Stimulated activated CD4-positive, alpha-beta T cell treated with anti-CD3 and anti-CD28 coated beads, Interleukin-2, amount 100 ng/mL, for 4 hours (primary cell): Measurements from ENCODE around the gene AMOTL1.
"Not testable (repeated sequence)": the region's sequence is repeated elsewhere in the genome, so short reads cannot be mapped to it uniquely, and the experiment has no call there.

Experiments
- DNase-seq: peaks from one replicate; pipeline ENCODE4 v3.0.0-alpha.2; 2020; ENCODE audit warnings: low read depth

Gene AMOTL1

DNA sequence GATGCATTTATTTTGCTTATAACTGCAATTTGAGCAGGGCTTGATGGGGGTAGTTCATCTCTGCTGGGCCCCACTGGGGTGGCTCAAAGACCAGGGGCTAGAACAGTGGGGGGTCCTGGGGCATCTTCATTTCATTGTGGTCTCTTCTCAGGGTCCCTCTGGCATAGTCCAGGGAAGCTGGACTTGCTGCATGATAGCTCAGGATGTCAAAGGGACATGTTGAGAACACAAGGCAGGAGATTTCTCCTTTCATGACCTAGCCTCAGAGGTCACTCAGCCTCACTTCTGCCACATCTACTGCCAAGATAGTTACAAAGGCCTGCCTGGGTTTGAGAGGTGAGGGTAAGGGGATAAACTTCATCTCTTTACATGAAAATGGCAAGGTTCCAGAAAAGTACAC lies 115.7 kb downstream of the AMOTL1 start:
- DNase-seq = no peak

DNA sequence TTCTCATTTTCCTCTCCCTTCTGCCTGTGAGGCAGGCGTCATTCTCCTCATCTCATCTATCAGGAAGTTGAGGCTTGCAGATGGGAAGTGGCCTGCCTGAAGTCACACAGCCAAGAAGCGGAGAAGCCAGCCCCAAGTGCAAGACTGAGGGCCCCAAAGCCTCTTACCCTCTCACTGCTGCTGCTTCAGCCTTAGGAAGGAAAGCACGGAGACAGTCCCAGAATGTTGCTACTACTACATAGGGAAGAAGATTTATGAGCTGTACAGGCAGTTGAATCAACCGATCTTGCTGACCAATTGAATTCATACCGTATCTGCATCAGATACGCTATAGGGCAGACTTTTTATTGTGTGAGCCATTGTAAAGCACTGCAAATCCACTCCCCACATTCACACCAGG lies 116.2 kb downstream of the AMOTL1 start:
- no peak for DNase-seq

DNA sequence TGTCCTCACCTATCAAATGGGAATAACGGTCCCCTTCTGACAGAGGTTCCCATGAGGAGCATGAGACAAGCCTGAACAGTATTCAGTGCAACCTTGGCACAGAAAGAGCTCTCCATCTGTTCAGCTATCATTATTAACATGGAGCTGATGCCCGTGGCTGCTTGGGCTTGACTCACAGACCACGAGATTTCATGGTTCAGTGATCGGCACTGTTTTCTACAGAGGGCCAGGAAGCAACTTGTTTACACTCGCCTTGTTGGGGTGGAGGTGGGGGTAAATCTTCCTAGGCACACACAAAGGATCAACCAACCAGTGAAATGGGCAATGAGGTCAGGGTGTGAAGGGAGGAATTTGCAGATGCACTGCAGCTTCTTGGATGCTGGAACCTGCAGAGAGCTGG lies 117.0 kb downstream of the AMOTL1 start:
- DNase-seq = no peak

DNA sequence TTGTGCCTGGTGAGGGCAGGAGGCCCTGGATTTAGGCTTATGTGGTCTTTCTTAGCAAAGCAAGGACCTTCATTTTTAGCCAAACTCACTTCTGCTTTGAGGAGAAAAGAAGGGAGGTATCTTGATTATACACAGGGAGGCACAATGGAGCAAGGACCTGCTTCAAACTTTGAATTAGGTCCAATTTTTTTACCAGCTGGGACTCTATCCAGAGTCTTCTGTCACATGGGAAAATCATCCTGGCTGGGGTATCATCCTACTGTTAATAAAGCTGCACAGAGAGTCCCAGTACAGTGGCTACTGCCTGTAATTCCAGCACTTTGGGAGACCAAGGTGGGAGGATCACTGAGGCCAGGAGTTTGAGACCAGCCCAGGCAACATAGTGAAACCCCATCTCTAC lies 117.4 kb downstream of the AMOTL1 start:
- no peak for DNase-seq

DNA sequence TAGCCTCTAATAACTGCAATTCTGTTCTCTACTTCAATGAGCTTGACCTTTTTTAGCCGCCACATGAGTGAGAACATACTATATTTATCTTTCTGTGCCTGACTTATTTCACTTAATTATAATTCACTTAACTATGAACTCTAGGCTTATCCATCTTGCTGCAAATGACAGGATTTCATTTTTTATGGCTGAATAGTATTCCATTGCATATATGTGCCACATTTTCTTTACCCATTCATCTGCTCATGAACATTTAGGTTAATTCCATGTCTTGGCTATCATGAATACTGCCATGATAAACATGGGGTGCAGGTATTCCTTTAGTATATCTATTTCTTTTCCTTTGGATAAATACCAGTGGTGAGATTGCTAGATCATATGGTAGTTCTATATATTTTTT lies 120.0 kb downstream of the AMOTL1 start:
- DNase-seq = no peak

DNA sequence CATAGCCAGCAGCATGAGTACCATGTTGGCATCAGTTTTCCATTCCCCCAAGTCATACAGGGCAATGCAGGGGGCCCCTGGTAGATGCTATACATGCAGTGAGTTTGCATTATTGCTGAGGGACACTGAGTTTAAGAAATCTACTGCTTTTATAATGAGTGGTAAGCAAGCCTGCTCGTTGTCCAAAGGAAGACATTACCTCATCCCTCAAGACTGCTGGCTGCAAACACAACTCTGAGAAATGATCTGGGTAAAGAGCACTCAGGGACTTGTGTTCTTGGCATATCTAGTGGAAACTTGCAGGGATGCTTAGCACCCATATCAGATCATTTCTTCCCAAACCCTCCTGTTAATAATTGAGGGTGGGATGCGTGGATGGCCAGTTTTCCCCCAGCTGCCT lies 127.3 kb downstream of the AMOTL1 start:
- no peak for DNase-seq

DNA sequence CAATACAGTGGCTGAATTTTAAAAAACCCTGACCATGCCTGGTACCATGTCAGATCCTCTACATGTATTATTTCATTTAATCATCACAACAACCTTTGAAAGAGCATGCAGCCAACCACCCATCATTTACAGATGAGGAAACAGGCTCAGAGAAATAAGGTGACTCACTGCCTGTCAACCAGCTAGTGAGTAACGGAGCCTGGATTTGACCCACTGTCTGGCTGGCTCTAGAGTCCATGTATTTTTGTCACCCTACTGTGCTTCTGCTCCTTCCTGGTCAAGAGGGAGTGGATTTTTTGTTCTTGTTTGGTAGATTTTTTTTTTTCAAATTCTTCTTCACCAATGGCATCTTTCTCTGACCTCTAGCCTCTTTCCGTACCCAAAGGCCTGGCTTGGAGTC lies 127.8 kb downstream of the AMOTL1 start:
- DNase-seq = no peak

DNA sequence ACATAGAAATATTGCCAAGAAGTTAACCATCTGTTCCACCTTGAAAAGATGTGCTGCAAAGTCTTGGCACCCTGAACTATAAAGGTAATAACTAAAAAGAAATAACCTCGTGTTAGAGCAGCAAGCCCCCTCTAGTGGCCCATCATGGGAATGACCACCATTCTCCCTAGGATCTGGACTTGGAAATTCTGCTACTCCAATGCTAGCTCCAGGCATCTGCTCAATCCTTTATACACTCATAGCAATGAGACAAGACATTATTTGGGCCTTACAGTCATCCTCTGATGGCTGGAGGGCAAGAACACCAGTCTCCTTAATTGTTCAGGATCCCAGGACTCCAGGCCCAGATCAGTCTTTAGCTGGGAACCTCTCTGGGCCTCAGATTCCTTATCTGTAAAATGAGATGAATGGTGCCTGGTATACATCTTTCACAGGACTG lies 129.2 kb downstream of the AMOTL1 start:
- peak; percentile 7 for DNase-seq

DNA sequence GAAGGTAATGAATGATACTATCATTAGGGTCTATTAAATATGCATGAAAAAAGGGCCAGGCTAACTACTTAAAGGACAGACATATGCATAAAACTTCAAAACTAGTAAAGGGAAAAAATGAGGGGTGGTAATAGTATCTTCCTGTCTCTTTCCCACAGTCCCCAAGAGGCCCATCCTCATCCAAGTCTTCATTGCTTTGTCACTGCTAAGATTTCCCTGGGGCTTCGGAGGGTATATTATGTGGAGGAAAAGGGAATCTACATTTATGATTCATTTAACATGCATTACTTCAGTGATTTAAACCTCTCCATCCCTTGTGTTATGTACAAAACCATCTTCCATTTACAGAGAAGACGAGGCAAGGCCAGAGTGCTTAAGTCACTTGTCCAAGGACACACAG lies 139.1 kb downstream of the AMOTL1 start:
- DNase-seq = no peak

DNA sequence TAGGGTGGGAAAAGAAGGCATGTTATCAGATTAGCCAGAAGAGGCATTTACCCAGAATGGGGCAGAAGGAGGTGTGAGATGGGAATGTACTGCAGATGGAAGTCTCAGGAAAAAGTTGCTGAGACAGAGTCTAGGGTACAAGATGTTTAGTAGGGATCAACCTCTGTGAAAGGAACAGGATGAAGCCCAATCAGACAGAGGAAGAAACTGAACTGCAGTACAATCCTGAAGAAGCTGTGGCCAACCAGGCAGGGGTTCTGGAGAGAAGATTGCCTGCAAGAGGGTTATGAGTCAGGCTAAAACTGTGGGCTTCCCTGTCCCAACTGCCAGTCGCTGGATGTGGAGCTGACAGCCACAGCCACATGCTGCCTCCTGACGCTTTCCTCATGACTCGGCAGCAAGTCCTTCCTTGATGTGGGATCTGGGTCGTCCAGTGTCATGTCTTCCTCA lies 141.2 kb downstream of the AMOTL1 start:
- DNase-seq = no peak

DNA sequence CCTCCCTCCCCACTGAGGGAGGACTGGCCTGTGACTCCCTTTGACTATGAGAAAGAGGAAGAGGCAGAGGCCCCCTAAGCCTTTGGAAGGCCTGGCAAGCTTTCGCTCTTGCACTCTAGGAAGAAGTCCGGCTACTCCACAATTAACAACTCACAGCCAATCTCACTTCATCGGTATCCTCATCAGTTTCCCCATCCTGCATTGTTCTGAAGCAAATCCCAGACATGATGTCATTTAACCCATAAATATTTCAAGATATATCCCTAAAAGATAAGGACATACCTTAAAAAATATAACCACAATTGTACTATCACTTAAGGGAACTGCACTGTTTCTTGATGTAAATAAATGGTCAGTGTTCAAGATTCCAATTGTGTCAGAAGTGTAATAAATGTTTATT lies 142.1 kb downstream of the AMOTL1 start:
- DNase-seq = no peak

DNA sequence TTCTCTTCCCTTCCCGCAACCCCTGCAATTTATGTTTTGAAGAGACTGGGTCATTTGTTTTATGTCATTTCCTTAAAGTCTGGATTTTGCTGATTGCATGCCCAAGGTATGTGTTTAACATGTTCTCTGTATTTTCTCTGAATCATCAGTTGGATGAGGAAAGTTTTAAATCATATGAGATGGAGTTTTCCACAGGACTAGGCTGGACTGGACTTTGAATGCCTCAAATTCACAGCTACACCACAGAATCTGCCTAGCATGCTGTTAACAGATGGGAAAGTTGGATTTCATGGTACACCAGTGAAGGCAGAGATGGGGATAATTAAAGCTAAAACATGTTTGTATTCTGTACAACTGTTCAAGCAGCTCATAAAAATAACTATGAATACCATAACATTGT lies 142.6 kb downstream of the AMOTL1 start:
- no peak for DNase-seq

DNA sequence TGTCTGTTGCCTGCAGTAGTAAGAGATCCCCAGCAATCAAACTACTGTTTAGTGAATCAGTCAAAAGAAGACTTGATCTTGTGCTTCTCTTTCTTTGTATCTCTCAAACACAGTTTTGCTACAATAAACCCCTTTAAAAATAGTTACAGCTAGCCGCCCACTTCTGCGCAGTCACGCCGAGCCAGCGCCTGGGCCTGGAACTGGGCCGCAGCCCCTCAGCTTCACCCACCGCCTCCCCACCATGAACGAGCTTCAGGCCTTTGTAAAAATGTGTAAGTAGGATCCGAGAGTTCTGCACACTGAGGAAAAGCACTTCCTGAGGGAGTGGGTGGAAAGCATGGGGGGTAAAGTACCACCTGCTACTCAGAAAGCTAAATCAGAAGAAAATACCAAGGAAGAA lies 144.7 kb downstream of the AMOTL1 start:
- no peak for DNase-seq

DNA sequence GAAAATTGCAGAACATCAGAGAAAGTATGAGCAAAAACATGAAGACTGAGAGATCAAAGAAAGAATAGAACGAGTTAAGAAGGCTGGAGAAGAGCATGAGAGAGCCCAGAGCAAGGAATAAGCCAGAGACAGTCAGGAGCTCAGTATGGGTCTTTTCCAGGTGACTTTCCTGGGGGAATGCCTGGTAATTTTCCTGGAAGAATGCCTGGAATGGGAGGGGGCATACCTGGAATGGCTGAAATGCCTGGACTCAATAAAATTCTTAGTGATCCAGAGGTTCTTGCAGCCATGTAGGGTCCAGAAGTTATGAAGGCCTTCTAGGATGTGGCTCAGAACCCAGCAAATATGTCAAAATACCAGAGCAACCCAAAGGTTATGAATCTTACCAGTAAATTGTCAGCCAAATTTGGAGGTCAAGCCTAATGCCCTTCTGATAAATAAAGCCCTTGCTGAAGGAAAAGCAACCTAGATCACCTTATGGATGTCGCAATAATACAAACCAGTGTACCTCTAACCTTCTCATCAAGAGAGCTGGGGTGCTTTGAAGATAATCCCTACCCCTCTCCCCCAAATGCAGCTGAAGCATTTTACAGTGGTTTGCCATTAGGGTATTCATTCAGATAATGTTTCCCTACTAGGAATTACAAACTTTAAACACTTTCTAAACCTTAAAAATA lies 145.7 kb downstream of the AMOTL1 start:
- not testable (repeated sequence) for DNase-seq

DNA sequence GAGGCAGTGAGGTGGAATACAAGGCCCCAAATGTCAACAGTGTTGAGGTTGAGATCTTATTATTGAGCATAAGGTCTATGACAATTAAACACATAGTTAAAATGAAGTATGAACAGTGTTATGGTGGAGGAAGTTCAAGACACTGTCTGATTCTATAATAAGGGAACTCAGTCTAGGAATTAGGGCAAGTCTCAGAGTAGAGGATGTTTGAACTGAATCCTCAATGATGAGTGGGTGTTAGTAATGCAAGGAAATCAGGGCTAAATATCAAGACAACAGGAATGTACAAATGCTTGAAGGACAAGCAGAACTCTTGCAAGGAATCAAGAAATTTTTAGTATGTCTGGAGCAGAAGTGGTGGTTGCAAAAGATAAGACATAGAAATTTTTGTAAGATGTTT lies 152.2 kb downstream of the AMOTL1 start:
- DNase-seq = no peak

DNA sequence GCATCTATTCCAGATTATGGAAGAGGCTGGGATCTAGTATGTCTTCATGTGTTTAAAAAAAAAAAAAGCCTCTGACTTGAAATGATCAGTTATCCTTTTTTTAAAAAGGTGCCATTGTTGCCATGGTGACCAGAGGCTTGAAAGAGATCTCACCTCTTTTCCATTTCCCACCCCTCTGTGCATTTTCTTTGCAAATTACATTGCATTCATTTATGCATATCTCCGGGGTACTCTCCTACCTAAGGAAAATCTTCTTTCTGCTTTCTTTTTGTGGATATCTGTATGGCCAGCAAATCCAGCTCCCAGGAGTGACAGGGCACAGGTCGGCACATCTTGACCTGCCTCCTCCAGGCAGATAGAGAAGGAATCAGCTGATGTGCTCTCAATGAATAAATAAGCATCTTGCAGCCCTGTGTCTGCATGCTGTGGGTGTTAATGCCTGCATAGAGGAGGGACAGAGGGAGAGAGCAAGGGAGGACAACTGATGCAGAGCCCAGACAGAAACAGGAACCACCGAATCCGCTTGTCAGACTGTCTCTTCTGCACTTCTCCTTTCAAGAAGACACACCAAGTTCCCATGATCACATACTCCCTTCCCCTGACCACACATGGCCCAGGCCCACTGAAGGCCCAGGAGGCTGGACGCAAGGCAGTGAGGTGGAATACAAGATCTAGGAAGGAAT lies 154.3 kb downstream of the AMOTL1 start:
- no peak for DNase-seq

DNA sequence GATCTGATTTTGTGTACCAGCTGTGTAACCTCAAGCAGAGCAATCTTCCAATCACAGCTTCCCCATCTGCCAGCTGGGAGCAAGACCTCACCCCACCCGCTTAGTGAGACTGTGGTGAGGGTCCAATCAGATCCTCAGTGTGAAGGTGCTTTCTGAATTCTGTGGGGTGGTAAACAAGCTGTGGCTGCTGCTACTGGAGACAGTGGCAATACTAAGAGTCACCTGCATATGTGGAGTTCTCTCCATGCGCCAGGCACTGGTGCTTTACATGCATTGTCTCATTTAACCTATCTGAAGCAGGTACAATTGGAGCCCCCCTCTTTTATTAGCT lies 154.8 kb downstream of the AMOTL1 start:
- DNase-seq = no peak

DNA sequence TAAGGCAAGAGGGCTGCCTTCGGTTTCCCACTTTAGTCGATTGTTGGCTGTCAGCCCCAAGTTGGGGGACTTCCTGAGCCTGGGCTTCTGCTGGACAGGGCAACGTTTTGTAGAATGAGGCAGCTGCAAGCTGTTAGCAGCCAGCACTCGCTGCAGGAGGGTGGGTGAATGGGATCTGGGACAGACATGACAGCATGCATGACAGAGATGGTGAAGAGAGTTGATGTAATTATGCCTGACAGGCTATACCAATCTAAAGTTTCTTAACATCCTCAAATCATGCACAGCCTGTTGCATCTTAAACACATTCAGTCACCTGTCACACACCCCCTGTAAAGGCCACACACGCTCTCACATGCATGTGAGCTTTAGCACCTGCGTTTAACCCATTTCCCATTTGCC lies 156.0 kb downstream of the AMOTL1 start:
- DNase-seq = no peak

DNA sequence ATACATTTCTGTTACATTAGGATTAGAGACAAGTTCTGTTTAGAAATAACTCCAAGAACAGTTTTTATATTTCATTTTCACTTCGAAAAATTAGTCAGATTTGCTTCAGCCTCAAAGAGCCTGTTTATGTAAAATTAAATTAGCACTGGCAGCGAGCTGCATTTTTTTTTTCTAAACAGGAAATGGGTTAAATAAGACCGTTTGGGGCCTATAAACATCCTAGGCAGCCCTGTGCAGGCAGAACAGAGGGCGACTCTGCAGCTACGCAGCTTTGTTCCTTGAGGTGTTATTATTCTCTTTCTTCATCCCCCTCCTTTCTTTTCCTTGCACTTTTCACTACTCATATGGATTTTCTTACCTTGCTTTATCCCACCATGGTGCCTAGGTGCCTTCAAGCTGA lies 156.5 kb downstream of the AMOTL1 start:
- no peak for DNase-seq

DNA sequence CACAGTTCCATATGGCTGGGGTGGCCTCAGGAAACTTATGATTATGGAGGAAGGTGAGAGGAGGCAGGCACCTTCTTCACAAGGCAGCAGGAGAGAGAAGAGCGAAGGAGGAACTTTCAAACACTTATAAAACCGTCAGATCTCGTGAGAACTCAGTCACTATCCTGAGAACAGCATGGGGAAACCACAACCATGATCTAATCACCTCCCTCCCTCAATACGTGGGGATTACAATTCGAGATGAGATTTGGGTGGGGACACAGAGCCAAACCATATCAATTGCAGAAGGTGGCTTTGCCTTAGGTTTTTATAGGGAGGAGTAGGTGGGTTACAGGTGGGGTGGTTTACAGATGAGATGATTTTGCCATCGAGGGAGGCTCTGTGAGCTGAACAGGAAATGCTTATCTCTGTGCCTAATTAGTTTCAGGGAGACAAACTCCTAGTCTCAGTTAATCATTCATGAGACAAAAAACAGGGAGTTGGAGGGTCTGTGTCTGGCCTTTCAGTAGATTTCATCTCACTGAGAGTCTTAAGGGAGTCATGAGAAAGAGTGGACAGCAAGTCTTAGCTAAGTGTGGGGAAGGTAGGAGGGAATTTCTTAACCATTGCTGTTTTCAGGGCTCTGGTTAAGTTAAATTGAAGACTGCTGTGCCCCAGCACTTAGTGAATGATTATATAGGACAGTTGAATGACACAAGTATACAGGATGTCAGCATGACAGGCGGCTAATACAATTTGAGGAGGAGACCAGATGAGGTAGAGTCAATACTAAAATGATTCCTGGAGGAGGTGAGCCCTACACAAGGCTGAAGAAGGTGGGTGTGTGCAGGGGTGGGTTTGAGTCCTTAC lies 157.5 kb downstream of the AMOTL1 start:
- DNase-seq = no peak

DNA sequence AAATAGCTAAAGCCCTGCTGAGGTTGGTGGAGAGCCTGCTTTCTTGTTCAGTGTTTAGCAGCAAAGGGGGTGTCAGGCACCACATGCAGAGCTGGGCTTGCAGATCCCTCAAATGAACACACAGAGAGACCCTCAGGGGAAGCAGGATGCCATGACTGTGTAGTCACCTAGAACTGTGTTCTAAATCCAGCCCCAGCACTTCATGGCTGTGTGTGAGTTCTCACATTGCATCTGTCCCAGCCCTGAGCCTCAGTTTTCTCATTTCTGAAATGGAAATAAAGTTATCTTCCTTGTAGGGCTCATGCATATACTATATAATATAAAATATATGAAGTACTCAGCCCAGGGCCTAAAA lies 158.1 kb downstream of the AMOTL1 start:
- DNase-seq = no peak
